HepG2 (cell line): Measurements from ENCODE around the gene SMIM36. TPM values are rescaled to one million over a fixed set of nuclear protein-coding genes. Genes with fewer than 3 reads are reported as not detected.

ENCODE experiments used
- ATAC-seq: fragments of 200-7000 bp; cut with Tn5 transposase; 3 replicates; pipeline ENCODE4 v1.9.1; 2020; ENCODE audit warnings: mild to moderate bottlenecking, moderate library complexity
- BruUV-seq: library from RNA; stranded (reverse); fragments of 400-500 nt; replicated peaks from 2 replicates; lab custom pipeline; 2021; lab: Mats Ljungman, UMichigan
- CTCF ChIA-PET: fragments of 300-600 bp; formaldehyde crosslinking; extraction: SDS; loops from one replicate; lab custom pipeline; 2021; ENCODE audit warnings: low total read pairs, inconsistent platforms, low intra/inter-chr PET ratio; lab: Yijun Ruan, JAX
- POLR2A ChIA-PET: fragments of 350-600 bp; sonication (Branson Sonifier 250); formaldehyde crosslinking; loops from one replicate; lab custom pipeline; 2020; ENCODE audit warnings: antibody characterized with exemption, inconsistent platforms; lab: Yijun Ruan, JAX
- DNase-seq: peaks from one replicate; pipeline ENCODE4 v3.0.0-alpha.2; 2015; ENCODE audit warnings: low spot score
- FAIRE-seq: peaks from 3 replicates; lab custom pipeline; 2011; peaks lifted over from hg19 to GRCh38; lab: Jason Lieb, UNC
- H2AFZ ChIP-seq: one replicate; pipeline ENCODE4 v1.6.1; 2011; ENCODE audit warnings: low read length, inconsistent platforms
- H3K27ac ChIP-seq: fragments of 300-600 bp; 3 replicates; pipeline ENCODE4 v1.8.0; 2011; ENCODE audit warnings: mixed run types, mild to moderate bottlenecking, mixed read lengths, low read length, inconsistent platforms; ENCODE audit not compliant: insufficient read depth; ENCODE audit errors: extremely low read length
- H3K27me3 ChIP-seq, 2 experiments: fragments of 200-600 bp in 1 of 2; 2 replicates in 1 of 2; 3 replicates in 1 of 2; pipeline versions ENCODE4 v1.6.0 to v1.8.0; 2011; ENCODE audit warnings: low read length in 2 of 2, mild to moderate bottlenecking in 2 of 2, moderate library complexity in 2 of 2, inconsistent platforms in 1 of 2; ENCODE audit not compliant: insufficient read depth in 2 of 2, control insufficient read depth in 1 of 2
- H3K36me3 ChIP-seq, 2 experiments: fragments of 200-600 bp in 1 of 2; replicated peaks in 1 of 2; 2 replicates in 1 of 2; 3 replicates in 1 of 2; pipeline versions ENCODE4 v1.5.1 to v1.8.0; 2011; ENCODE audit warnings: low read length in 2 of 2, inconsistent platforms in 1 of 2; ENCODE audit not compliant: insufficient read depth in 2 of 2, control insufficient read depth in 1 of 2
- H3K4me1 ChIP-seq: 2 replicates; pipeline ENCODE4 v1.5.1; 2012; ENCODE audit warnings: low read length, inconsistent platforms; ENCODE audit not compliant: insufficient read depth
- H3K4me2 ChIP-seq: 2 replicates; pipeline ENCODE4 v1.6.0; 2011; ENCODE audit warnings: low read depth, low read length, inconsistent platforms
- H3K4me3 ChIP-seq, 3 experiments: fragments of 200-600 bp in 1 of 3; sonication (generic), shearing (Covaris generic) in 1 of 3; replicated peaks in 1 of 3; 2 replicates each; pipeline ENCODE4 v1.5.1; 2011 to 2016; ENCODE audit warnings: low read length in 3 of 3, inconsistent platforms in 2 of 3, low read depth in 2 of 3, mild to moderate bottlenecking in 2 of 3, control low read depth in 1 of 3, mixed read lengths in 1 of 3; ENCODE audit not compliant: insufficient read depth in 1 of 3
- H3K79me2 ChIP-seq: one replicate; pipeline ENCODE4 v1.6.1; 2011; ENCODE audit warnings: low read length, inconsistent platforms; ENCODE audit not compliant: insufficient read depth
- H3K9ac ChIP-seq: 2 replicates; pipeline ENCODE4 v1.6.0; 2011; ENCODE audit warnings: mild to moderate bottlenecking, low read depth, low read length, inconsistent platforms; ENCODE audit not compliant: insufficient read depth
- H3K9me3 ChIP-seq: 2 replicates; pipeline ENCODE4 v1.5.1; 2012; ENCODE audit warnings: mild to moderate bottlenecking, low read length
- H4K20me1 ChIP-seq: 2 replicates; pipeline ENCODE4 v1.6.0; 2011; ENCODE audit warnings: inconsistent platforms, mild to moderate bottlenecking, low read length, moderate library complexity; ENCODE audit not compliant: insufficient read depth
- HOXA5 ChIP-seq: sonication (generic); formaldehyde crosslinking; IDR thresholded peaks from 2 replicates; pipeline ENCODE4 v1.4.0; 2020; ENCODE audit warnings: missing genetic modification reagents
- KAT7 ChIP-seq: IDR thresholded peaks from 2 replicates; pipeline ENCODE4 v1.6.1; 2018; ENCODE audit warnings: borderline replicate concordance, missing compliant biosample characterization
- KMT2A ChIP-seq: sonication (generic); formaldehyde crosslinking; IDR thresholded peaks from 2 replicates; pipeline ENCODE4 v1.4.0; 2020; ENCODE audit warnings: missing genetic modification reagents
- PAXIP1 ChIP-seq: sonication (generic); formaldehyde crosslinking; conservative IDR thresholded peaks from 2 replicates; pipeline ENCODE4 v1.4.0; 2020; ENCODE audit warnings: mild to moderate bottlenecking, missing genetic modification reagents, moderate library complexity
- SNAI1 ChIP-seq: sonication (generic); formaldehyde crosslinking; IDR thresholded peaks from 2 replicates; pipeline ENCODE4 v1.5.0; 2020; ENCODE audit warnings: mild to moderate bottlenecking, missing genetic modification reagents, borderline replicate concordance
- ZBTB21 ChIP-seq: sonication (generic); formaldehyde crosslinking; IDR thresholded peaks from 2 replicates; pipeline ENCODE4 v1.4.0; 2020; ENCODE audit warnings: missing genetic modification reagents
- ZIK1 ChIP-seq: sonication (generic); formaldehyde crosslinking; IDR thresholded peaks from 2 replicates; pipeline ENCODE4 v1.5.0; 2020; ENCODE audit warnings: mild to moderate bottlenecking, low read depth, missing genetic modification reagents, borderline replicate concordance
- ZNF280B ChIP-seq: sonication (generic); formaldehyde crosslinking; IDR thresholded peaks from 2 replicates; pipeline ENCODE4 v1.5.0; 2020; ENCODE audit warnings: missing genetic modification reagents, mild to moderate bottlenecking, borderline replicate concordance
- ZNF496 ChIP-seq: sonication (generic); formaldehyde crosslinking; IDR thresholded peaks from 2 replicates; pipeline ENCODE4 v1.8.1; 2023; ENCODE audit warnings: mild to moderate bottlenecking, moderate library complexity, missing genetic modification reagents; ENCODE audit not compliant: insufficient replicate concordance
- WGBS: methylation state at CpG from one replicate; pipeline ENCODE4 v1.1.6; 2017; ENCODE audit warnings: low lambda C conversion rate; 5-methylcytosine and 5-hydroxymethylcytosine counted together
- in situ Hi-C: cut with HindIII; loops from 2 replicates; pipeline ENCODE4 v1.10.0; 2017; ENCODE audit warnings: low pct_unique_long_range_greater_than_20kb; ENCODE audit not compliant: extremely low pct_ligation_motif_present
- intact Hi-C: fragments of 100-400 bp; cut with micrococcal nuclease; formaldehyde crosslinking; loops from one replicate; pipeline ENCODE4 v1.10.0; 2022; ENCODE audit not compliant: unreplicated experiment
- polyA plus RNA-seq, 8 experiments: library from polyadenylated mRNA; depleted of rRNA in 3 of 8; stranded (reverse) in 7 of 8; unstranded in 1 of 8; fragments of >200 nt; fragmentation: Illumina TruSeq in 4 of 8; extraction: Trizol in 4 of 8; gene quantifications; 2 replicates each; pipeline versions ENCODE4 v1.2.1 to v1.2.3, GENCODE V29; 2011 to 2016; ENCODE audit warnings: low read depth in 4 of 8, missing spikeins in 1 of 8, mixed read lengths in 1 of 8; ENCODE audit not compliant: insufficient read depth in 1 of 8
- total RNA-seq, 5 experiments: library from RNA; depleted of rRNA; stranded (reverse); fragments of >200 nt; fragmentation: Illumina TruSeq; extraction: Trizol; gene quantifications; 2 replicates each; pipeline ENCODE4 v1.2.3, GENCODE V29; 2016; ENCODE audit warnings: low read depth in 1 of 5
- TF ChIP-seq, protein P1 (sequence below): sonication (generic); formaldehyde crosslinking; conservative IDR thresholded peaks from 2 replicates; pipeline ENCODE4 v1.4.0; 2020; ENCODE audit warnings: missing genetic modification reagents
- TF ChIP-seq, protein P2 (sequence below): sonication (generic); formaldehyde crosslinking; IDR thresholded peaks from 2 replicates; pipeline ENCODE4 v1.4.0; 2020; ENCODE audit warnings: mild to moderate bottlenecking, missing genetic modification reagents

Gene SMIM36
- total and polyA plus RNA-seq, 2 of the 13 experiments (the other 11 are each of a cell fraction or from before 2014, with no cell fraction given): not detected

DNA sequence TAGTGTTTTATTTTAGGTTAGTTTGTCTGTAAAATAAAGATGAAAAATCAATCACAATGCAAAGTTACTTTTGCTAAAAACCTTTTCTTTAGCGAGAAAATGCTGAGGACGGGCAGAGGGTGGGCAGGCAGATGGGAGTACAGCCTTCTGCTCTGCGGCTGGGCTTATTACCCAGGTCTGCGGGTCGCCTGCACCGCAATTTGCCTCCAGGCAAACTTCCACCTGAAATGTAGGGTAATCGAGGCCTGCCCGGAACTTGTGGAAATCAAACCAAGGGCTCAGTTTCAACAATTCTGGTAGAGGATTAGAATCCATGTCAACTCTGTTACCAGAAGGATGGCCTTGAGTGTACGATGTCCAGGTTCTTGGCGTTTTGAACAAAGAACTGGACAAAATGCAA is 67.3 kb downstream of the SMIM36 start:
- ATAC-seq (no peak), DNase-seq (no peak), FAIRE-seq (no peak)
- Histone ChIP-seq H4K20me1 (no peaks in the 10 kb centered on the region), H3K4me3 (no peak overlapping the region), H3K9me3 (no peaks in the 10 kb centered on the region), H3K36me3 (no peaks in the 10 kb centered on the region), H3K27me3 (no peaks in the 10 kb centered on the region), H3K79me2 (no peaks in the 10 kb centered on the region), H3K4me2 (no peak overlapping the region), H2AFZ (no peak overlapping the region), H3K9ac (peak overlapping the region; percentile 63), H3K4me1 (peaks cover 94% of the 10 kb centered on the region), H3K27ac (peak overlapping the region; percentile 88)
- ChIA-PET POLR2A (interaction anchor here (6.8 kb wide), 1 partner anchor 11 kb away, joined by 136 read pairs; no protein-coding TSS in a partner anchor), CTCF (no interaction called here)
- intact Hi-C loops (no loop called here), in situ Hi-C loops (no loop called here)
- 94% methylated on average over 10 of the region's 10 CpGs for WGBS
- no TSS peak for BruUV-seq
- TF ChIP-seq HOXA5 (CRISPR knock-in tag) (0 out of 2 replicates have a peak, but pooled peaks have one; percentile 14), PAXIP1 (CRISPR knock-in tag) (no peak), ZNF280B (CRISPR knock-in tag) (no peak), KAT7 (CRISPR knock-in tag) (0 out of 2 replicates have a peak, but pooled peaks have one; percentile 36), KMT2A (CRISPR knock-in tag) (0 out of 2 replicates have a peak, but pooled peaks have one; percentile 2), ZIK1 (CRISPR knock-in tag) (0 out of 2 replicates have a peak, but pooled peaks have one; percentile 8), SNAI1 (0 out of 2 replicates have a peak, but pooled peaks have one; percentile 25), ZBTB21 (CRISPR knock-in tag) (no peak), ZNF496 (CRISPR knock-in tag) (no peak)
- TF ChIP-seq, protein P1, sequence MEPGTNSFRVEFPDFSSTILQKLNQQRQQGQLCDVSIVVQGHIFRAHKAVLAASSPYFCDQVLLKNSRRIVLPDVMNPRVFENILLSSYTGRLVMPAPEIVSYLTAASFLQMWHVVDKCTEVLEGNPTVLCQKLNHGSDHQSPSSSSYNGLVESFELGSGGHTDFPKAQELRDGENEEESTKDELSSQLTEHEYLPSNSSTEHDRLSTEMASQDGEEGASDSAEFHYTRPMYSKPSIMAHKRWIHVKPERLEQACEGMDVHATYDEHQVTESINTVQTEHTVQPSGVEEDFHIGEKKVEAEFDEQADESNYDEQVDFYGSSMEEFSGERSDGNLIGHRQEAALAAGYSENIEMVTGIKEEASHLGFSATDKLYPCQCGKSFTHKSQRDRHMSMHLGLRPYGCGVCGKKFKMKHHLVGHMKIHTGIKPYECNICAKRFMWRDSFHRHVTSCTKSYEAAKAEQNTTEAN: 0 out of 2 replicates have a peak, but pooled peaks have one; percentile 3
- TF ChIP-seq, protein P2, sequence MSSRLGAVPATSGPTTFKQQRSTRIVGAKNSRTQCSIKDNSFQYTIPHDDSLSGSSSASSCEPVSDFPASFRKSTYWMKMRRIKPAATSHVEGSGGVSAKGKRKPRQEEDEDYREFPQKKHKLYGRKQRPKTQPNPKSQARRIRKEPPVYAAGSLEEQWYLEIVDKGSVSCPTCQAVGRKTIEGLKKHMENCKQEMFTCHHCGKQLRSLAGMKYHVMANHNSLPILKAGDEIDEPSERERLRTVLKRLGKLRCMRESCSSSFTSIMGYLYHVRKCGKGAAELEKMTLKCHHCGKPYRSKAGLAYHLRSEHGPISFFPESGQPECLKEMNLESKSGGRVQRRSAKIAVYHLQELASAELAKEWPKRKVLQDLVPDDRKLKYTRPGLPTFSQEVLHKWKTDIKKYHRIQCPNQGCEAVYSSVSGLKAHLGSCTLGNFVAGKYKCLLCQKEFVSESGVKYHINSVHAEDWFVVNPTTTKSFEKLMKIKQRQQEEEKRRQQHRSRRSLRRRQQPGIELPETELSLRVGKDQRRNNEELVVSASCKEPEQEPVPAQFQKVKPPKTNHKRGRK: 0 out of 2 replicates have a peak, but pooled peaks have one; percentile 40
